CD14-positive monocyte (primary cell): ENCODE results near the gene PTGR2. TPM values are rescaled to one million over a fixed set of nuclear protein-coding genes. Genes with fewer than 3 reads are reported as not detected.

Experiments
- DNase-seq, 3 donors: peaks; one replicate each; pipeline ENCODE4 v3.0.0-alpha.2; 2011 to 2022
- H2AFZ ChIP-seq: 2 replicates; pipeline ENCODE4 v1.6.0; 2012; ENCODE audit warnings: mild to moderate bottlenecking, low read depth, low read length, inconsistent platforms; ENCODE audit not compliant: insufficient read depth, poor library complexity, severe bottlenecking
- H3K27ac ChIP-seq, 2 donors: 1 replicate in 1 of 2; 2 replicates in 1 of 2; pipeline ENCODE4 v1.5.1; 2012 to 2013; ENCODE audit warnings: low read length in 2 of 2, control low read depth in 1 of 2, inconsistent platforms in 1 of 2, low read depth in 1 of 2, mild to moderate bottlenecking in 1 of 2
- H3K27me3 ChIP-seq, 2 donors: one replicate each; pipeline versions ENCODE4 v1.6.0 to v1.6.1; 2011 to 2013; ENCODE audit warnings: low read length in 2 of 2; ENCODE audit not compliant: control insufficient read depth in 2 of 2, insufficient read depth in 2 of 2
- H3K36me3 ChIP-seq, 2 donors: replicated peaks in 1 of 2; 1 replicate in 1 of 2; 2 replicates in 1 of 2; pipeline versions ENCODE4 v1.5.1 to v1.6.1; 2012 to 2013; ENCODE audit warnings: low read length in 2 of 2, control low read depth in 1 of 2, inconsistent platforms in 1 of 2, mild to moderate bottlenecking in 1 of 2; ENCODE audit not compliant: insufficient read depth in 2 of 2, control insufficient read depth in 1 of 2
- H3K4me1 ChIP-seq, 2 donors: 1 replicate in 1 of 2; 2 replicates in 1 of 2; pipeline versions ENCODE4 v1.5.1 to v1.6.1; 2012 to 2013; ENCODE audit warnings: low read length in 2 of 2, control low read depth in 1 of 2, inconsistent platforms in 1 of 2, mild to moderate bottlenecking in 1 of 2, moderate library complexity in 1 of 2; ENCODE audit not compliant: insufficient read depth in 2 of 2, control insufficient read depth in 1 of 2
- H3K4me2 ChIP-seq: replicated peaks from 2 replicates; pipeline ENCODE3; 2012; ENCODE audit warnings: low read length, moderate library complexity, mild to moderate bottlenecking; ENCODE audit not compliant: poor library complexity, severe bottlenecking; ENCODE audit errors: extremely low read depth
- H3K4me3 ChIP-seq, 3 experiments: fragments of 200-600 bp in 1 of 3; sonication (generic) in 1 of 3; replicated peaks in 1 of 3; 1 replicate in 2 of 3; 2 replicates in 1 of 3; pipeline ENCODE4 v1.5.1; 2011 to 2013; ENCODE audit warnings: low read length in 3 of 3, mild to moderate bottlenecking in 3 of 3, control low read depth in 2 of 3, low read depth in 2 of 3, inconsistent platforms in 1 of 3, moderate library complexity in 1 of 3
- H3K79me2 ChIP-seq: 2 replicates; pipeline ENCODE4 v1.6.0; 2012; ENCODE audit warnings: mild to moderate bottlenecking, control low read depth, inconsistent platforms, low read length, moderate library complexity; ENCODE audit not compliant: insufficient read depth
- H3K9ac ChIP-seq: 2 replicates; pipeline ENCODE4 v1.6.0; 2017; ENCODE audit warnings: low read length, mild to moderate bottlenecking; ENCODE audit not compliant: insufficient read depth, poor library complexity, severe bottlenecking
- H3K9me3 ChIP-seq, 2 donors: replicated peaks in 1 of 2; 1 replicate in 1 of 2; 2 replicates in 1 of 2; pipeline versions ENCODE4 v1.5.1 to v1.6.1; 2012 to 2013; ENCODE audit warnings: low read length in 2 of 2, control low read depth in 1 of 2; ENCODE audit not compliant: control insufficient read depth in 1 of 2, insufficient read depth in 1 of 2
- H4K20me1 ChIP-seq: 2 replicates; pipeline ENCODE4 v1.6.0; 2012; ENCODE audit warnings: mild to moderate bottlenecking, low read length, control low read depth, moderate library complexity; ENCODE audit not compliant: insufficient read depth
- H3K27ac Mint-ChIP-seq, 7 donors: one replicate each; pipeline ENCODE4 v1.8.0; 2020; ENCODE audit warnings: mild to moderate bottlenecking in 7 of 7, mixed read lengths in 7 of 7, moderate library complexity in 6 of 7, inconsistent platforms in 2 of 7
- H3K27me3 Mint-ChIP-seq, 3 donors: one replicate each; pipeline ENCODE4 v1.8.0; 2021 to 2022; ENCODE audit warnings: low read depth in 3 of 3, mild to moderate bottlenecking in 3 of 3, mixed read lengths in 3 of 3, moderate library complexity in 3 of 3, inconsistent platforms in 1 of 3
- H3K36me3 Mint-ChIP-seq, 2 donors: one replicate each; pipeline ENCODE4 v1.8.0; 2020; ENCODE audit warnings: mixed read lengths in 2 of 2, inconsistent platforms in 1 of 2, mild to moderate bottlenecking in 1 of 2
- H3K4me1 Mint-ChIP-seq: one replicate; pipeline ENCODE4 v1.8.0; 2020; ENCODE audit warnings: mild to moderate bottlenecking, mixed read lengths
- H3K4me3 Mint-ChIP-seq, 2 donors: one replicate each; pipeline ENCODE4 v1.8.0; 2020; ENCODE audit warnings: mild to moderate bottlenecking in 2 of 2, mixed read lengths in 2 of 2, moderate library complexity in 1 of 2
- H3K9me3 Mint-ChIP-seq, 7 donors: one replicate each; pipeline ENCODE4 v1.8.0; 2020 to 2022; ENCODE audit warnings: mixed read lengths in 7 of 7, mild to moderate bottlenecking in 6 of 7, moderate library complexity in 6 of 7, inconsistent platforms in 2 of 7
- CTCF ChIP-seq: fragments of 200-600 bp; IDR thresholded peaks from one replicate; pipeline ENCODE4 v1.8.0; 2022; ENCODE audit warnings: antibody characterized with exemption, mild to moderate bottlenecking
- WGBS: methylation state at CpG from one replicate; pipeline ENCODE4 v1.1.5; 2013; ENCODE audit warnings: missing lambda C conversion rate; ENCODE audit not compliant: insufficient coverage; 5-methylcytosine and 5-hydroxymethylcytosine counted together
- intact Hi-C, 2 donors: fragments of 100-400 bp; cut with micrococcal nuclease; formaldehyde crosslinking; loops; one replicate each; pipeline versions ENCODE4 v1.15.0 to v1.15.1; 2023
- polyA plus RNA-seq, 3 donors: library from polyadenylated mRNA; depleted of rRNA in 1 of 3; unstranded in 2 of 3; stranded (reverse) in 1 of 3; fragments of 300-500 nt in 2 of 3; fragments of >200 nt in 1 of 3; fragmentation: Illumina TruSeq in 2 of 3; gene quantifications; 1 replicate in 2 of 3; 2 replicates in 1 of 3; pipeline ENCODE4 v1.2.3, GENCODE V29; 2012 to 2021

The PTGR2 gene
- polyA plus RNA-seq, 3 donors = 1.1 to 3.8 (median 1.1) TPM

- no peak for TF ChIP-seq CTCF
- H3K9me3 Mint-ChIP-seq = no peaks in the 10 kb centered on the region
- Histone ChIP-seq H3K27ac (no peak overlapping the region), H3K4me3 (no peak overlapping the region), H3K79me2 (no peaks in the 10 kb centered on the region), H3K4me1 (peaks cover 13 to 14% of the 10 kb centered on the region in 2 donors), H3K9me3 (no peaks in the 10 kb centered on the region), H3K9ac (no peak overlapping the region), H4K20me1 (no peaks in the 10 kb centered on the region), H3K27me3 (no peaks in the 10 kb centered on the region), H2AFZ (no peak overlapping the region), H3K36me3 (no peaks in the 10 kb centered on the region), H3K4me2 (no peak overlapping the region)
- intact Hi-C loops = no loop called here
- no peaks in the 10 kb centered on the region for H3K36me3 Mint-ChIP-seq
- H3K27me3 Mint-ChIP-seq = peaks cover 0 to 2% (median 0%) of the 10 kb centered on the region in 3 donors
- no peak for DNase-seq
- WGBS = 94% methylated on average over 3 of the region's 6 CpGs
- H3K4me3 Mint-ChIP-seq = no peak overlapping the region
- no peak overlapping the region for H3K27ac Mint-ChIP-seq
- H3K4me1 Mint-ChIP-seq = peaks cover 17% of the 10 kb centered on the region
Observed at GRCh38 chr14:73809391-73809790, 42.2 kb upstream of the PTGR2 start.

GRCh38 chr14:73810478-73811163 lies 41.0 kb upstream of the PTGR2 start:
- TF ChIP-seq CTCF = no peak
- no peaks in the 10 kb centered on the region for H3K36me3 Mint-ChIP-seq
- H3K79me2 ChIP-seq = no peaks in the 10 kb centered on the region
- H2AFZ ChIP-seq = peak overlapping the region; percentile 37
- H3K9me3 ChIP-seq = no peaks in the 10 kb centered on the region
- 47% methylated on average over 7 of the region's 13 CpGs for WGBS
- H3K27ac ChIP-seq = peak overlapping the region; percentile 41 to 50
- H3K27ac Mint-ChIP-seq = peak overlapping the region in 6 of 7 donors; percentile 27 to 82 (median 46)
- H3K27me3 ChIP-seq = no peaks in the 10 kb centered on the region
- peaks cover 13 to 14% of the 10 kb centered on the region in 2 donors for H3K4me1 ChIP-seq
- H3K27me3 Mint-ChIP-seq = peaks cover 0 to 2% (median 1%) of the 10 kb centered on the region in 3 donors
- no peaks in the 10 kb centered on the region for H3K36me3 ChIP-seq
- H3K4me3 ChIP-seq = peak overlapping the region in 1 of 3 experiments; percentile 49
- no peaks in the 10 kb centered on the region for H3K9me3 Mint-ChIP-seq
- H3K4me2 ChIP-seq = peak overlapping the region; percentile 32
- H3K4me1 Mint-ChIP-seq = peaks cover 19% of the 10 kb centered on the region
- H3K9ac ChIP-seq = no peak overlapping the region
- intact Hi-C loops = no loop called here
- H3K4me3 Mint-ChIP-seq = peak overlapping the region; percentile 1 to 30
- H4K20me1 ChIP-seq = no peaks in the 10 kb centered on the region
- peak; percentile 45 to 76 (median 73) for DNase-seq
